GM04503 (cell line): ENCODE data around the gene MYH9.

Source experiments
- DNase-seq: peaks from one replicate; pipeline ENCODE4 v3.0.0-alpha.2; 2012; ENCODE audit warnings: low read depth

MYH9 gene

GRCh38 chr22:36386351-36386899 is 1.3 kb downstream of the MYH9 start:
- no peak for DNase-seq

GRCh38 chr22:36385491-36386350 is 2.0 kb downstream of the MYH9 start:
- DNase-seq, result no peak

GRCh38 chr22:36384766-36385481 is 2.8 kb downstream of the MYH9 start:
- DNase-seq, result no peak

DNA sequence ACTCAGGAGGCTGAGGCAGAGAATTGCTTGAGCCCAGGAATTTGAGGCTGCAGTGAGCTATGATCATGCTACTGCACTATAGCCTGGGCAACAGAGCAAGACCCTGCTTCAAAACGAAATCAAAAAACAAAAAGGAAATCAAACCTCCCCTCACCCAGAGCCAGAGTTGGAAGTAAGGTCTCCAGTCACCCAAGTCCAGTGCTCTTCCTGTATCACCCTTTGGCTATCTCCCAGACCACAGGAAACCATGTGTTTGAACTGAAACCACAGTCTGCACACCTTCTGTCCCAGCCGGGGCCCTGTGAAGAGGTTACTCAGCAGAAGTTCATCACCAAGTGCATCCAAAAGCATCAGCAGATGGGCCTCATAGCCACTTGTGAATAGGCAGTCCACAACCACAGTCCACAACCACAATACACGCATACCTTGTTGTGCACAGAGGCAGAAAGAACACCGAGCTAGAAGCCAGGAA is 4.6 kb downstream of the MYH9 start:
- DNase-seq, result no peak

DNA sequence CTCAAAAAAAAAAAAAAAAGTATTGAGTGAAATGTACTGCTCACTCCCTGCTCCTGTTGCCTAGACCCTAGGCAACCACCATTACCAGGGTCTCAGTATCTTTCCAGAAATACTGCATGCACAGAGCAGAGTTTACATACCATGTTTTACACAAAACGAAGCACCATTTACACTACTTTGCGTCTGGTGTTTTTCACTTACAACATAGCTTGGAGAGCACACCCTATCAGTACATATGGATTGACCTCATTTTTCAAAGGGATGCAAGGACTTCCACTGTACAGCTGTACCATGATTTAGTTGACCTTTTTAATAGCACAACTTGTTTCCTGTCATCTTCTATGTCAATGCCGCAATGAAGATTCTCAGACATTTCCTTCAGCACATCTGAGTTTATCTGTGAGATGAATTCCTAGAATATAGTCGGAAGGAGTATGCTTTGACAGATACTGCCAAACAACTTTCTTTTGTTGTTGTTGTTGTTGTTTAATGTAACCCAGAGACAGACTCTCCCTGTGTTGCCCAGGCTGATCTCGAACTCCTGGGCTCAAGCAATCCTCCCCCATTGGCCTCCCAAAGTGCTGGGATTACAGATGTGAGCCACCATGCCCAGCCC is 6.1 kb downstream of the MYH9 start:
- no peak for DNase-seq

GRCh38 chr22:36379593-36380361 is 8.0 kb downstream of the MYH9 start:
- DNase-seq, result no peak

- DNase-seq, result no peak
These were observed 8.9 kb downstream of the MYH9 start for GRCh38 chr22:36378869-36379217.

DNA sequence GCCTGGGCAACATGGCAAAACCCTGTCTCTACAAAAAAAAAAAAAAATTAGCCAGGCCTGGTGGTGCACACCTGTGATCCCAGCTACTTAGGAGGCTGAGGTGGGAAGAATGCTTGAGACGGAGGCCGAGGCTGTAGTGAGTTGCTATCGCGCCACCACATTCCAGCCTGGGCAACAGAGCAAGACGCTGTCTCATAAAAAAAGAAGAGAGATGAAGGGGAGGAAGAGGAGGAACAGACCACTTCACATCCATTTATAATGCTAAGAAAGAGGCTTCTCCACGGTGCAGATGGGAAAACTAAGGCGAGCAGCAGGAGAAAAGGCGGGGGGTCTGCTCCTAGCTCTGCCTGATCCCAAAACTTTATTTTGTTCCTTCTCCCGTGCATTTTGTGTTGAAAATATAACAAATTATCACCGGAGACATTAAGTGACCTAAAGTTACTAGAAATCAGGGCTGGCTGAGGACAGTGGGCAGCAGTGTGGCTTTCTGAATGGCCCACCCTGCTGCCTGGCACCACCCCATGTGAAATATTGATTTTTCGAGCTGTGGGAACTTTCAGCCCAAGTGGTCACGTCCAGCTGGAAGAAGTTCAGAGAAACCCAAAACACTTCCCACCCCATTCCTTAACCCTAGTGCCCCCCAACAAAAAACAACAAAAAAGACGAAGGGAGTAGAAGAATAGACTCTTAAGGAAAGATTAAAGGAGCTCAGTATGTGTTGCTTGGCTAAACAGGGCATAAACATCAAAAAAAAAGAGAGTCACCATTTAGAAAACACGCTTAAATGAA is 9.5 kb downstream of the MYH9 start:
- DNase-seq, result no peak

GRCh38 chr22:36377022-36377631 is 10.6 kb downstream of the MYH9 start:
- no peak for DNase-seq

DNA sequence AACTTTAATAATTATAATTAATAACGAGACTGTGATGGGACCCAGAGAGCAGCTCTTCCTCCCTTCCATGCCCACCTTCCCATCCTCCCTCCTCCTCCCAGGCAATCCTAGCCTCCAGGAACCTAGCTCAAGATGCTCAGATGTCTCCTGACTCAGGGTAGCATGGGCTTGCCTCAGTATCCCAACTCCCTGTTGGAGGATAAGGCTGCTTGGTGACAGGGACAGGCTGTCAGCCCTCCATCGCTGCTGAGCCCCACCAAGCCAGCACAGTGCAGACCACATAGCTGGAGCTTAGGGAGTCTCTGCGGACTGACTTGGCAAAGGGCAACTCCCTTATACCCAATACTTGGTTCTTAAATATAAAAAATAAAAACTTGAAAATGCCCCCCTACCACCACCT is 11.5 kb downstream of the MYH9 start:
- no peak for DNase-seq

- no peak for DNase-seq
These were observed 12.4 kb downstream of the MYH9 start for GRCh38 chr22:36375071-36375980.

DNA sequence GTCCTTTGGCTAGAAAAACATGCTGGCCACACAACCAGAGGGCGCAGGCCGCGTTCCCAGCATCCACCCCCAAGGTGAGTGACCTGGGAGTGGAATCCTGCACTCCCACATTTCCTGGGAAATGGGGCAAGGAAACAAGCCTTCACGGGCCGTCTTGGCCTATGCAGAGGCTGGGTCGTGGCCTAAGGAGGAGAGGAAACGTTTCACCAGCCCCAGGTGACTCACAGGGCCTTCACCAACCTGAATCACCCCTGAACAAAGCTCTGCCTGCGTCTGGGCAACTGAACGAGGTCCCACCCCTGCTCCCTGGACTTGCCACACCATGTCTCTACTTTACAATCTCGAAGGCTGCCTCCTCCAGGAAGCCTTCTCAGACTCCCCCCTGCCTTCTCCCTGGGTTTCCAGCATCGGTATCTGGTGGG is 13.2 kb downstream of the MYH9 start:
- no peak for DNase-seq

DNA sequence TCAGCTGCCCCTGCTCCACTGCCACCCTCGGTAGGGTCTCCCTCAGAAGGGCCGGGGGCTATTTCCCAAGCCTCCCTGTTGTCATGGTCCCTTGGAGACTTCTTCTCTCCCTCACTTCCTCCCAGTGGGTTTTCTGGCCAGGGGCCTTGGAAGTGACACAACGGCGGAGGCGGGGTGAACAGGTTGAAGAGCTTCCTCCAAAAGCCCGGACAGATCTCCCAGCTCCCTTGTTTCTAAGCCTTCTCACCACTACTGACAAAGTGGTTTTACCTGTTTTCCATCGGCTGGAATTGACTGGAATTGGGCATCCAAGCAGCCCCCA is 14.5 kb downstream of the MYH9 start:
- no peak for DNase-seq

DNA sequence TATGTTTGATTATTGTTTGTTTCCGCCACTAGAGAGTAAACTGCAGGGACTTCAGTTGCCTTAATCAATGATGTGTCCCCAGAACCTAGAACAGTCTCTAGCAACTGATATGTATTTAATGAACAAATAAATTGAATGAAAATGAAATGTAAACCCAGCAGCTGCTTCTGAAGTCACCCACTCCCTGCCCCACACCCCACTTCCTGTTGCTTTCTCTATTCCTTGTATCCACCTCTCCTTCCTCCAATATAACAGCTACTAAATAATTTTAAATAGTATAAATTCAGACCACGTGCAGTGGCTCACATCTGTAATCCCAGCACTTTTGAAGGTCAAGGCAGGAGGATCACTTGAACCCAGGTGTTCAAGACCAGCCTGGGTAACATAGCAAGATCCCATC is 15.8 kb downstream of the MYH9 start:
- no peak for DNase-seq

GRCh38 chr22:36369922-36370791 is 17.6 kb downstream of the MYH9 start:
- DNase-seq, result no peak

GRCh38 chr22:36369004-36369921 is 18.5 kb downstream of the MYH9 start:
- no peak for DNase-seq

DNA sequence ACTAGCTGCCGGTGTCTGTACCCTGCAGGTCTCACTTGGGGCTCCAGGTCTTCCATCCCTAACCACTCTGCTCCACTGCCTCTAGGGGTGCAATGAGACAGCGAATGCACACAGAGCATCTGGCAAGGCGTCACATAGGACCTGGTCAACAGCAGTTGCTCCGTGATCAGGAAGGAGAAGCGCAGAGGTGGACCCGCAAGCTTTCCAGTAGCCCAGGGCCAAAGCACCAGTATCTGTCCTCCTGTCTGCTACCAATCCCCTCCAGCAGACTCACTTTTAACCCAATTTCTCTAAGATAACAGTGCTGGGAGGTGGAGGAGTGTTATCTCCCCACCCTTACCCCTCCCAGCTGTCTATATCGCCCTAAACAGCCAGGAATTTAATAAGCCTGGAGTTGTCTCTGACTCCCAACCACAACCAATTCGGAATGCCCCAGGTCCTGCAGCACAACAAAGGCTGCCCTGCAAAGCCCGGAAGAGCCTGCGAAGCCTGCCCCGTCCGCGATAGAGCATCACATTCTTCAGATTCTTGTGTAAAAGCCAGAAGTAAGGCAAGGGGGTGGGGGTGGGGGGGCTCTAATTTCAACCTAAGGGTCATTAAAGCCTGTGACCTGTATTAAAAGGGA is 19.3 kb downstream of the MYH9 start:
- peak; percentile 54 for DNase-seq
